RWPE1 (cell line): ENCODE data around the gene POU2F1.

Experiments
- CTCF ChIA-PET: fragments of 350-600 bp; sonication (Branson Sonifier 250); formaldehyde crosslinking; extraction: SDS; loops from one replicate; lab custom pipeline; 2021; lab: Yijun Ruan, JAX
- POLR2A ChIA-PET: fragments of 400-600 bp; formaldehyde crosslinking; extraction: SDS; loops from one replicate; lab custom pipeline; 2020; ENCODE audit warnings: antibody characterized with exemption; ENCODE audit not compliant: low non-redundant PET; lab: Yijun Ruan, JAX
- DNase-seq: peaks from one replicate; pipeline ENCODE4 v3.0.0; 2012; ENCODE audit warnings: low spot score
- H3K27ac ChIP-seq: fragments of 450-650 bp; 2 replicates; pipeline ENCODE4 v1.5.1; 2017
- CTCF ChIP-seq: fragments of 450-650 bp; conservative IDR thresholded peaks from 2 replicates; pipeline ENCODE4 v1.5.1; 2017; ENCODE audit warnings: low read depth, mild to moderate bottlenecking

Gene POU2F1

GRCh38 chr1:167441222-167441621, 220.5 kb downstream of the POU2F1 start:
- ChIA-PET CTCF (interaction anchor here (0.6 to 1.7 kb wide), 8 partner anchors 9 to 1694 kb away, joined by 3 to 11 read pairs (median 4); no protein-coding TSS in a partner anchor), POLR2A (no interaction called here)
- no peak for TF ChIP-seq CTCF
- H3K27ac ChIP-seq, result no peak overlapping the region
- DNase-seq, result no peak

DNA sequence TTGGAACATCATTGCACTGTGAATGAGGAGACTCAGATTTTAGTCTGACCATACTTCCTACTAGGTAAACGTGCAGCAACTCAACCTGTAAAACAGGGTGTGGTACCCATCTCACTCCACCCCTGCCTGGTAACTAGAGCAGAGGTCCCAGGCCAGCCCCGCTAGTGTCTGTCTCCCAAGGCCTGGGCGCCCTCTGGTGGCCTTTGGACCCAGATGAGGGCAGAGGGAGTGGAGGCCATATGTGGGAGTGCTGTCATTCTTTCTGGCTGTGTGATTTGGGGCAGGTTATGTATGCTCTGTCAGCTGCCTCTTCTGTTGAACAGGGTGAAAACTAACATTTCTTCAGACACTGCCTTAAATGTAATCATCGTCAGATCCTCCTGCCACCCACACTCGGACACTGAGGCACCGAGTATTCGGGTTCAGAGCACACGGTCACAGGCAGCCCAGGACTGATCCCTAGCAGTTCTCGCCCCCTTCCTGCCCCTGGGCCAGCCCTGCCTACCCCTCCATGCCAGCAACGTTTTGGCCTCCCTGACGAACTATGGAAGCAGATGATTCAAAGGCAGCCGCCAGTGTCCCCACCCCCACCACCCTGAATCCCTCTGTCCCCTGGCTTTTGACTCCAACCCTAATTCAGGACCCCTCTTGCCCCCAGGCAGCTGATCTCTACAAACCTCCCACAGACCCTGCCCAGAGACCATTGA, 221.6 kb downstream of the POU2F1 start:
- peak; percentile 89 for TF ChIP-seq CTCF
- ChIA-PET POLR2A (no interaction called here), CTCF (interaction anchor here (0.6 to 1.7 kb wide), 7 partner anchors 11 to 1693 kb away, joined by 3 to 11 read pairs (median 3); no protein-coding TSS in a partner anchor)
- no peak overlapping the region for H3K27ac ChIP-seq
- peak; percentile 89 for DNase-seq

- H3K27ac ChIP-seq, result no peak overlapping the region
- CTCF ChIA-PET, result interaction anchor here (0.6 to 1.6 kb wide), 4 partner anchors 25 to 384 kb away, joined by 3 to 4 read pairs (median 3); no protein-coding TSS in a partner anchor
- DNase-seq, result no peak
- POLR2A ChIA-PET, result no interaction called here
- no peak for TF ChIP-seq CTCF
Observed at GRCh38 chr1:167442854-167443565, 222.3 kb downstream of the POU2F1 start.

DNA sequence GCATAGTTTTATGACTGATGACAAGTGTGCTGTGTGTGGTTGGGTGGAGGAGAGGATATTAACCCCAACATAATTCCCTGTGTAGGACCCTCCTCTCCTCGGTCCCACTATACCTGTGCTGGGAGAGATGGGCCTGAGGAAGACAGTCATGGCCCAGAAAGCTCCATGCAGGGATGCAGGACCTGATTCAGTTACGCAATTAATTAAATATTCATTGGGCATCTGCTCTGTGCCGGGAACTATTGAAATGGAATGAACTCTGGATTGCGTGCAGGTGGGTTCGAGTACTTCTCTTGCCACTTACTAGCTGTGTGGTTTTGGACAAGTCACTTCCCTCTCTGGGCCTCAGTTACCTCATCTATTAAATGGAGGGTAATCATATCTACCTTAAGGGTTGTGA, 223.1 kb downstream of the POU2F1 start:
- no peak for TF ChIP-seq CTCF
- no peak overlapping the region for H3K27ac ChIP-seq
- ChIA-PET CTCF (interaction anchor here (0.6 to 1.6 kb wide), 2 partner anchors 176 to 636 kb away, joined by 4 to 5 read pairs; no protein-coding TSS in a partner anchor), POLR2A (no interaction called here)
- DNase-seq, result no peak

GRCh38 chr1:167446966-167447365, 226.3 kb downstream of the POU2F1 start:
- ChIA-PET POLR2A (no interaction called here), CTCF (interaction anchor here (0.6 to 1.5 kb wide), 4 partner anchors 14 to 179 kb away, joined by 3 to 5 read pairs (median 4); no protein-coding TSS in a partner anchor)
- H3K27ac ChIP-seq, result no peak overlapping the region
- no peak for TF ChIP-seq CTCF
- DNase-seq, result no peak

DNA sequence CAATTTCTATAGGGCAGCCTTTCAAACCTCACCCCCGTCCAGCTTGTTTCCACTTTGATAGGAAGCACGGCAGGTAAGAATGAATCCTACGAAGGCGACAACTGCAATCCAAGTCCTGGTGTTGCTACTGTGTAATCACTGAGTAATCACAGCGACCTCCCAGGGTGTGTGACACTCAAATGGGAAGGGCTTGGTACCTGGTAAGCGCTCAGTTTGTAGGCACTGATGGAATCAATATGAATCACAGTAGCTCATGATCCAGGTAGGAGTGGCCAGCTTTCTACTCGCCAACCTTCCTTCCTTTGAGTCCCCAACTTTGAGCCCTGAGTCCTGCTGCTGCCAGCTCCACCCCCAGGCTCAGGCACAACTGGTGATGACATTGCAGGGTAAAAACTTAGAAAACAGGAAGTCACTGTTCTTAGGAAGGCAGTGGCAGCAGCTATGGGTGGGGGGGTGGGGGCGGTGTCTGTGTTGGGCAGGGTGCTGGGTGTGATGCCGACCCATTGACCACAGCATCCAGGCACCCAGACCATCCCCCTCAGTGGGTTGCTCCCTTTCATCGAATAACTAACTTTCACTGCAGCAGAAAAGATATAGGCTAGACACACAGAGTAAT, 226.9 kb downstream of the POU2F1 start:
- ChIA-PET POLR2A (no interaction called here), CTCF (interaction anchor here (0.6 to 1.5 kb wide), 7 partner anchors 14 to 381 kb away, joined by 3 to 5 read pairs (median 4); no protein-coding TSS in a partner anchor)
- no peak for TF ChIP-seq CTCF
- H3K27ac ChIP-seq, result no peak overlapping the region
- no peak for DNase-seq
